K562 (cell line): ENCODE data around the gene TMEM217. TPM values are rescaled to one million over a fixed set of nuclear protein-coding genes. Genes with fewer than 3 reads are reported as not detected.

Source experiments
- ARHGAP35 ChIP-seq: fragments of 450-650 bp; IDR thresholded peaks from 2 replicates; pipeline ENCODE4 v1.6.1; 2018; ENCODE audit not compliant: partially characterized antibody
- DIDO1 ChIP-seq: fragments of 450-650 bp; IDR thresholded peaks from 2 replicates; pipeline ENCODE4 v1.6.1; 2016; ENCODE audit warnings: low read depth, missing biosample characterization, missing genetic modification characterization
- ETS1 ChIP-seq: conservative IDR thresholded peaks from 2 replicates; pipeline ENCODE4 v1.6.1; 2011; ENCODE audit warnings: low read depth, mild to moderate bottlenecking, low read length; ENCODE audit not compliant: control insufficient read depth
- FOXP1 ChIP-seq: sonication (generic); formaldehyde crosslinking; IDR thresholded peaks from 2 replicates; pipeline ENCODE4 v1.8.0; 2022; ENCODE audit warnings: mild to moderate bottlenecking, missing genetic modification reagents
- HMG20B ChIP-seq: fragments of 250-450 bp; sonication (Bioruptor Pico); IDR thresholded peaks from 2 replicates; pipeline ENCODE4 v1.5.0; 2021; ENCODE audit warnings: mild to moderate bottlenecking
- HMGN3 ChIP-seq: IDR thresholded peaks from 2 replicates; pipeline ENCODE4 v1.6.1; 2011; ENCODE audit warnings: borderline replicate concordance, low read depth, mild to moderate bottlenecking, mixed read lengths, low read length; ENCODE audit not compliant: insufficient read length; ENCODE audit errors: extremely low read depth
- LCOR ChIP-seq: sonication (generic); formaldehyde crosslinking; IDR thresholded peaks from 2 replicates; pipeline ENCODE4 v1.8.0; 2022; ENCODE audit warnings: mild to moderate bottlenecking, missing genetic modification reagents
- MAZ ChIP-seq, 2 experiments: fragments of 450-650 bp in 1 of 2; sonication (generic) in 1 of 2; formaldehyde crosslinking; IDR thresholded peaks in 1 of 2; conservative IDR thresholded peaks in 1 of 2; 2 replicates each; pipeline versions ENCODE4 v1.4.0 to v1.5.0; 2020; ENCODE audit warnings: mild to moderate bottlenecking in 1 of 2, missing genetic modification reagents in 1 of 2
- NCOA6 ChIP-seq: fragments of 450-650 bp; IDR thresholded peaks from 2 replicates; pipeline ENCODE4 v1.6.1; 2017; ENCODE audit warnings: mild to moderate bottlenecking
- PYGO2 ChIP-seq: fragments of 450-650 bp; IDR thresholded peaks from 2 replicates; pipeline ENCODE4 v1.6.1; 2016; ENCODE audit warnings: mild to moderate bottlenecking, missing genetic modification characterization, moderate library complexity, missing compliant biosample characterization
- RBM22 ChIP-seq: fragments of 200-400 bp; formaldehyde crosslinking; IDR thresholded peaks from 2 replicates; pipeline ENCODE4 v1.6.1; 2018; ENCODE audit warnings: low read length, low read depth; ENCODE audit not compliant: poor library complexity, severe bottlenecking
- RUNX1 ChIP-seq: sonication (generic); IDR thresholded peaks from 2 replicates; pipeline ENCODE4 v1.6.1; 2016; ENCODE audit warnings: antibody characterized with exemption, low read depth
- SRSF7 ChIP-seq: fragments of 200-400 bp; formaldehyde crosslinking; optimal IDR thresholded peaks from 2 replicates; pipeline ENCODE3; 2017; ENCODE audit warnings: mild to moderate bottlenecking, low read depth, low read length
- SUPT5H ChIP-seq: fragments of 450-650 bp; IDR thresholded peaks from 2 replicates; pipeline ENCODE4 v1.6.1; 2016
- TCF7 ChIP-seq: sonication (generic); IDR thresholded peaks from 2 replicates; pipeline ENCODE4 v1.6.1; 2016; ENCODE audit warnings: antibody characterized with exemption, borderline replicate concordance
- ZBTB26 ChIP-seq: fragments of 450-650 bp; formaldehyde crosslinking; IDR thresholded peaks from 2 replicates; pipeline ENCODE4 v1.4.0; 2022; ENCODE audit warnings: missing genetic modification characterization
- ZFPM2 ChIP-seq: fragments of 250-450 bp; sonication (Bioruptor Pico); IDR thresholded peaks from 2 replicates; pipeline ENCODE4 v1.5.1; 2022; ENCODE audit warnings: mild to moderate bottlenecking
- ZNF121 ChIP-seq: sonication (generic); formaldehyde crosslinking; conservative IDR thresholded peaks from 2 replicates; pipeline ENCODE4 v1.8.0; 2022; ENCODE audit warnings: missing genetic modification reagents
- ZNF140 ChIP-seq: fragments of 250-450 bp; sonication (Bioruptor Pico); IDR thresholded peaks from 2 replicates; pipeline ENCODE4 v1.8.0; 2021; ENCODE audit warnings: moderate library complexity, mild to moderate bottlenecking, inconsistent platforms
- ZNF253 ChIP-seq: fragments of 250-450 bp; sonication (Bioruptor Pico); conservative IDR thresholded peaks from 2 replicates; pipeline ENCODE4 v1.6.1; 2021; ENCODE audit warnings: mild to moderate bottlenecking
- ZNF263 ChIP-seq: sonication (generic); formaldehyde crosslinking; IDR thresholded peaks from 2 replicates; pipeline ENCODE4 v1.8.0; 2022; ENCODE audit warnings: mild to moderate bottlenecking, missing genetic modification reagents, borderline replicate concordance
- ZNF449 ChIP-seq: fragments of 250-450 bp; sonication (Bioruptor Pico); IDR thresholded peaks from 2 replicates; pipeline ENCODE4 v1.8.0; 2022; ENCODE audit warnings: moderate library complexity, mild to moderate bottlenecking, inconsistent platforms
- ZNF655 ChIP-seq: fragments of 250-450 bp; sonication (Bioruptor Pico); IDR thresholded peaks from 2 replicates; pipeline ENCODE4 v1.5.0; 2021
- ZNF707 ChIP-seq: fragments of 250-450 bp; sonication (Bioruptor Pico); conservative IDR thresholded peaks from 2 replicates; pipeline ENCODE4 v1.8.0; 2022; ENCODE audit warnings: inconsistent platforms, mild to moderate bottlenecking, moderate library complexity
- polyA plus RNA-seq, 8 experiments: library from polyadenylated mRNA; depleted of rRNA in 4 of 8; stranded (reverse) in 5 of 8; unstranded in 3 of 8; fragments of >200 nt; fragmentation: Nextera tagmentation in 2 of 8; fragmentation: Illumina TruSeq in 1 of 8; extraction: Ambion mirVana in 2 of 8; extraction: Trizol in 1 of 8; gene quantifications; 2 replicates each; pipeline versions ENCODE4 v1.2.1 to v1.2.3, GENCODE V29; 2011 to 2014; ENCODE audit warnings: inconsistent platforms in 1 of 8, missing spikeins in 1 of 8
- total RNA-seq, 7 experiments: library from RNA; depleted of rRNA in 6 of 7; stranded (reverse); fragments of >200 nt in 6 of 7; fragmentation: Illumina TruSeq in 2 of 7; extraction: Trizol in 2 of 7; gene quantifications; 2 replicates each; pipeline versions ENCODE4 v1.2.1 to v1.2.3, GENCODE V29; 2011 to 2021; ENCODE audit warnings: low replicate concordance in 1 of 7

Gene TMEM217
- total and polyA plus RNA-seq, 9 of the 15 experiments (the other 6 are each of a cell fraction or from before 2014, with no cell fraction given): 1.3 to 8.0 (median 1.9) TPM

GRCh38 chr6:37169496-37170272, 88.3 kb downstream of the TMEM217 start, which contains the start of gene PIM1 (continued):
- peak; percentile 96 to 100 for TF ChIP-seq MAZ (CRISPR knock-in tag; conservative IDR thresholded peaks at IDR 0.05 in 1 of 2, IDR thresholded peaks at IDR 0.05 in 1 of 2)
- TF ChIP-seq ZNF140 (CRISPR knock-in tag): no peak
- TF ChIP-seq ZNF263 (CRISPR knock-in tag): peak; percentile 77
- no peak for TF ChIP-seq ZNF253 (CRISPR knock-in tag)
- TF ChIP-seq ZNF655 (CRISPR knock-in tag): no peak
- no peak for TF ChIP-seq NCOA6
- 0 out of 2 replicates have a peak, but pooled peaks have one; percentile 11 for TF ChIP-seq FOXP1
- TF ChIP-seq HMG20B (CRISPR knock-in tag): no peak
- TF ChIP-seq ZNF121 (CRISPR knock-in tag): no peak
- TF ChIP-seq ARHGAP35: no peak
- no peak for TF ChIP-seq ZBTB26 (CRISPR knock-in tag)
- TF ChIP-seq PYGO2: no peak
- 0 out of 2 replicates have a peak, but pooled peaks have one; percentile 63 for TF ChIP-seq RUNX1
- TF ChIP-seq RBM22: peak; percentile 80
- TF ChIP-seq TCF7: no peak
- TF ChIP-seq ZFPM2: no peak
- TF ChIP-seq SRSF7: no peak
- peak; percentile 69 for TF ChIP-seq SUPT5H
- TF ChIP-seq ETS1: peak; percentile 59
- TF ChIP-seq ZNF449: no peak
- TF ChIP-seq DIDO1 (tag): no peak
- no peak for TF ChIP-seq ZNF707 (CRISPR knock-in tag)
- TF ChIP-seq HMGN3: peak; percentile 18
- TF ChIP-seq LCOR (CRISPR knock-in tag): peak; percentile 97
